C4-2B (cell line): ENCODE results near the gene PLN.

Source experiments
- CTCF ChIP-seq: fragments of 450-650 bp; conservative IDR thresholded peaks from 2 replicates; pipeline ENCODE4 v1.5.1; 2017; ENCODE audit warnings: mild to moderate bottlenecking
- ZFX ChIP-seq: fragments of 450-650 bp; IDR thresholded peaks from 2 replicates; pipeline ENCODE4 v1.6.1; 2017

DNA sequence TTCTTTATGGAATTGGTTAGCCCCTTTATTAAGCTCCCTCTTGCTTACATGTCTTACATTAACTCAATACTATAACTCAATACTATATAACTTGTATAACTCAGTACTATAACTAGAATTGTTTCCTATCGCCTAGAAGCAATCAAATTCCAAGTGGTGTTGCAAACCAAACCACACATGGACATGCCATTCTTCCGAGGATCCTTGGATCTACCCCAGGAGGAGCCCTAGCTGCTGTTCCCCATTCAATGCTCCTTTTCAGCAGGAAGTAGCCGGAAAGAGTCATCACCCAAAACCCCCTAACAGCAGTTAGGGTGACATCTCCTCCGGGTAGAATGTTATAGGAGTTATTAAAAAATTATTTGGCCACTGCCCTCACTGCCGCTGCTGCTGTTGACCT lies 40.5 kb downstream of the PLN start:
- TF ChIP-seq CTCF (no peak), ZFX (no peak)
